ENCODE results near the gene NRAS.

The NRAS gene

GRCh38 chr1:114725230-114725629 lies 8.7 kb upstream of the NRAS start:
- no peak for DNase-seq

DNA sequence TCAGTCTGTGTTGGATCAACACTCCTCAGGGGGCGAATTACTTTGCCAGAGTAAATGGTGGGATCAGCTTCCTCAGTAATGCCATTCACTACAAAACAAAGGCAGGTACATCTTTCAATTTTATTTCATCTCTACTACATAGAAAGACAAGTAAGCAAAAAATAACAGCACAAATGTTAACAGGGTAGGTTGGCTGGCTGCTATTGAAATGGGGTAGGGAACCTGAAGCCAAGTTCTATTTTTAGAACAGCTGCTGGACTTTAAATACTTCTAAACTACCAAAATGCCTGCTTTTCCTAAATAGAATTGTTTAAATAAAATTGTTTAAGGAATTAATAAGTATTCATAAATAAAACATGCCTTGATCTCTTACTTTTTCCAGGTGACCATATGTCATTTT lies 7.3 kb upstream of the NRAS start:
- DNase-seq, result no peak

GRCh38 chr1:114723457-114723856 lies 6.9 kb upstream of the NRAS start:
- DNase-seq, result no peak

DNA sequence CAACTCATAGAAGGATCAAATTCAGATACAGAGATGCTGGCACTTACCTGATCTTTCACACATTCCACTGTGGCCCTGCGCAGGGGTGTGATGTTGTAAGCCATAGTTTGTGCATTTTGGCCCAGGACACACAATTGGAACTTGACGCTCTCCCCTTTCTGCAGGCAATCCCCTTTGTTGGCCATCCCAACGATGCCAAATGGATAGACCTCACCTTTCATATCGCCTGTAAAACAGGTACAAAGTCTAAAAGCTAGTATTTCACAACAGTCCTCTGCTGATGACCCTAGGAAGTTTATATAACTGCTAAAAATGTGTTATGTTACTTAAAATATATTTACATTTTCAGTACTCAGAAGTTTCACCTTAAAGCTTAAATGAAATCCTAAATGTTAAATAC lies 3.9 kb upstream of the NRAS start:
- DNase-seq, result no peak

DNA sequence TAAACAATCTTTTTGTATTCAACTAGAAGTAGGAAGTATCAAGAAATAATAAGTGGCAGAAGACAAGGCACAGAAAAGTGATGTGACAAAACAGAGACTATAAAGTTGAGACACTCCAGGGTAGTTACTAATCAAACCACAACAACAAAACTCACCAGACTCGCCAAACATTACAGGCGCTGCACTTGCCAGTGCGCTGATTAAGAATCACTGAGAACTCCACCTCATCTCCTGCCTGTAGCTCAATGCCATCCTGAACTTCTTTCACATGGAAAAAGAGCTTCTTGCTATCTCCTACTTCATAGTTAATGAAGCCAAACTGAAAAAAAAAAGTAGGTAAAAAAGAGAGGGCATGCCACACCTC lies 2.8 kb upstream of the NRAS start:
- DNase-seq, result no peak

- DNase-seq, result no peak
These were observed 2.3 kb upstream of the NRAS start for GRCh38 chr1:114718661-114719423.

- no peak for DNase-seq
These were observed 643 bp downstream of the NRAS start for GRCh38 chr1:114715952-114716303.

GRCh38 chr1:114712977-114713376 lies 3.6 kb downstream of the NRAS start:
- DNase-seq, result no peak

DNA sequence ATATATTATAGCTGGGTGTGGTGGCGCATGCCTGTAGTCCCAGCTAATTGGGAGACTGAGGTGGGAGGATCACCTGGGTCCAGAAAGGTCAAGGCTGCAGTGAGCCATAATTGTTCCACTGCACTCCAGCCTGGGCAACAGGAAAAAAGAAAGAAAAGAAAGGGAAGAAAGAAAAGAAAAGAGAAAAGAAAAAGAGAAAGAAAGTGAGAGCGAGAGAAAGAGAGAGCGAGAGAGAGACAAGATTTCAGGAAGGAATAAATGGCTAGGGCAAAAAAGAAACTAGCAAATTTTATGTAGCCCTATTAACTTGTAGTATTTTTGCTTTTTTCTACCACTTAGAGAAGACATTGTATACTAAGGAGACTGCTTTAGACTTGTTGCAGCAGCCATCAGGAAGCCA lies 6.2 kb downstream of the NRAS start:
- DNase-seq, result no peak

DNA sequence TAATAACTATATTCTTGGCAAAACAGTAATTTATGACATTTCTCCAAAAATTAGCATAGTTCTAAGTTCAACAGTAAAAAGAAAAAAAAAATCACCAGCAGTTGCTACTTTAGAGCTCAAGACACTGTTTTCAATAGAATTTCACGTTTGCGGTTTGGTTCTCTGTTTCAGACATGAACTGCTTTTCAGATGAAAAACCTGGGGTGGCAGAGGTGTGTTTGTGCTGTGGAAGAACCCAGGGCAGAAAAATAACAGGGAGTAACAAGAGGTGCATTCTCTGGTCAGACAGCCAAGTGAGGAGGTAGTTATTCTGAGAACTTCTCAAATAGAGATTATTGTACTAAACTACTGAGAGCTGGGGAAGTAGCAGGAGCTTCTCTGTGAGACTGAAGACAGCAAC lies 9.0 kb downstream of the NRAS start:
- DNase-seq, result no peak

DNA sequence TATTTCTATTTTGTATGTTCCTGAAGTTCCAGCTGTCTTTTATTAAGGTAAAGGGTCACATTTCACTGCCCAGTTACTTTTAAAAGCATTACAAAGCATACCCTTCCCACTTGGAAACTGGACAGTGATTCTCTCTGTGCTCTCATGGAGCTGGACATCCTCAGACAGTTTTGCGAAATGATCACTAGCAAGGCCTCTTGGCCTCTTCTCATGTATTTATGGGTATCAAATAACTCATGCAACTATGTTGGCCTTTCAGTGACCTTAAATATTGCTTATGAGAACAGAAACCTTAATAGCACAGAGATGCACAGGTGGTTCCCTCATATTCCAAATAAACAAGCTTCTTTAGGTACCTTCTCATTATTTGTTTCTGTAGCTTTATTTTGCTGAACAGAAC lies 13.3 kb downstream of the NRAS start:
- DNase-seq, result no peak

DNA sequence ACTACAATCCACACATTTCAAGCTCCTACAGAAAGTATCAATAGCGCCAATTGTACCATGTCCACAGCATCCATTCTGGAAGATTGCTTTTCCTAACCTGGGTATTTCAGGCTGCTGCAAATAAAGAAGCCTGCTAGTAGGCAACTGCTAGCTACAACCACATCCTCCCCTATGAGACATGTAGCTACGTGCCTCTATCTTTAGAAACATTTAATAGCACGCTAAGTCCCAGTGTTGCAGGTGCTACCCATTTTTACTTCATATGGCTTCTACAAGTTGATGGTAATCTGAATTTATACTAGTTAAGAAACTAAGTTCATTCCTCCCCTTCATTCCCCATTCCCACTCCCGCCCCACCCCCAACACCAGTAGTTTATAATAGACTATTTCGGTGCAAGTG lies 13.8 kb downstream of the NRAS start:
- no peak for DNase-seq

- no peak for DNase-seq
These were observed 14.6 kb downstream of the NRAS start for GRCh38 chr1:114701931-114702330.

DNA sequence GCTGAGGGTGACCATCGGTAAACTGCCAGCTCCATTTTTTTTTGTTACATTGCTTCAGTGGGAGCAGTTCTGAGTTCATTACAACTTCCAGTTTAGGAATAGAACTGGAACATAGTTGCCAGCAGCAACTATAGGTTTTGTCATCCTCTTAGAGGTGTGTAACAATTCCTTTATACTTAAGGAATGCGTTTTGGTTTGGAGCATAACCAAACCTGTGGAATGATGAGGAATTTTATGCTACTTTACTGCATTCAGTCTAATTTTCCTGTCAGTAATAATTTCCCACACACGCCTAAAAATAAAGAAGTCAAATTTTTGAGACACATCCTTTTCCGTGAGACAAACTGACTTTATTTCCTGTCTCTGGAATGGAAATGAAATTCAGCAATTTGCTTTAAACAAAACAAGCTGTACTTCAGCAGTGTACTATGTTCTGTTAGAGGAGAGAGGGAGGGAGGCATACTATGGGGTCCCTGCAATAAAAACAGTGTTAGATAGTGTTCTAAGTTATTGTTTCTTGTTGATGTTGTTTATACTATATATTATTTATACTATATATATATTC lies 16.5 kb downstream of the NRAS start:
- no peak for DNase-seq

- DNase-seq, result no peak
These were observed 19.8 kb downstream of the NRAS start for GRCh38 chr1:114696810-114697209.

- DNase-seq, result no peak
These were observed 21.0 kb downstream of the NRAS start, which contains the start of gene AMPD1 for GRCh38 chr1:114695430-114696058. Gene AMPD1 (minus strand): TSS chr1:114695546. CDS start chr1:114695471, 75 bp downstream.

DNA sequence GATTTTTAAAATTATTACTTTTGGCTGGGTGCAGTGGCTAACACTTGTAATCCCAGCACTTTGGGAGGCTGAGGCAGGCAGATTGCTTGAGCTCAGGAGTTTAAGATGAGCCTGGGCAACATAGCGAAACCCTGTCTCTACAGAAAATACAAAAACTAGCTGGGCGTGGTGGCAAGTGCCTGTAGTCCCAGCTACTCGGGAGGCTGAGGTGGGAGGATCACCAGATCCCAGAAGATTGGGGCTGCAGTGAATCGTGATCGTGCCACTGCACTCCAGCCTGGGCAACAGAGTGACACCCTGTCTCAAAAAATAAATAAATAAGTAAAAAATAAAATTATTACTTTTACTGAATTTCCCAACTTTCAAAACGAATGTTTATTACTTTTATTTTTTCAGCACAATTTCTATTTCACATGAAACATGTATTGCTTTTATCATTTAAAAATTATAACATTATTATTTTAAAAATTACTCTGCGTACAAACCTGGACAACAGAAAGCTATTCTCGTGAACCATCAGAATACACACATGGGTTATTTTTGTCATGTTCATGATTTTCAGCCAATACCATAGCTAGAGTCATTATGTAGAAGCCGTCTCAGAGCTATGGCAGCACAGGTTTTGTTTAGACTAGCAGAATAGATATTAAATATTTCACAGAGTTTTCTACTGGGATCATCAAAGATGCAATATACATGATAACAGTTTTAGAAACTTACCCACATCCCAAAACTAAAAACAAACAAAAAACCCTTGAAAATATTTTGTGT lies 21.8 kb downstream of the NRAS start:
- DNase-seq, result no peak

DNA sequence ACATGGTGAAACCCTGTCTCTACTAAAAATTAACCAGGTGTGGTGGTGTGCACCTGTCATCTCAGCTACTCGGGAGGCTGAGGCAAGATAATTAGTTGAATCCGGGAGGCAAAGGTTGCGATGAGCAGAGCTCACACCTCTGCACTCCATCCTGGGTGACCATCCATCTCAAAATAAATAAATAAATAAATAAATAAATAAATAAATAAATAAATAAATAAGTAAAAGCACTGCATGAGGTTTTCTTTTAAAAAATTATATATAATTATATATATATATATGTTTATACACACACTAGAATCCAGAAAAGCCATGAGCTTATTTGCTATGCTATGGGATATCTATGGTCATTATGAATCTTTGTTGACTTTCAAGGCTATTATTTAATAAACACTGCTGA lies 23.6 kb downstream of the NRAS start:
- no peak for DNase-seq

DNA sequence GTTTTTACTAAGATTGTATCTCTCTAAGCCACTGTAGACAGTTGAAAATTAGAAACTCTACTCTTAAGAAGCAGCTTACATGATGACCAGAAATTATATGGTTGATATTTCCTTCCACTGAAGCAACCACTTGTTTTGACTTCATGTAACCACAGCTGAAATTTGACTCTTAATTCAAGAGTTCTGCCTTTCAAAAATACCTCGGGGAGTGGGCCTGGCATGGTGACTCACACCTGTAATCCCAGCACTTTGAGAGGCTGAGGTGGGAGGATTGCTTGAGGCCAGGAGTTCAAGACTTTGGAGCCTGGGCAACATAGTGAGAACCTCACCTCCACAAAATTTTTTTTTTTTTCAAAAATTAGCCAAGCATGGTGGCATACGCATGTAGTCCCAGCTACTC lies 25.5 kb downstream of the NRAS start:
- no peak for DNase-seq

- DNase-seq, result no peak
These were observed 26.4 kb downstream of the NRAS start for GRCh38 chr1:114690148-114690547.

- no peak for DNase-seq
These were observed 28.0 kb downstream of the NRAS start for GRCh38 chr1:114688526-114688925.

GRCh38 chr1:114685851-114686250 lies 30.7 kb downstream of the NRAS start:
- no peak for DNase-seq

DNA sequence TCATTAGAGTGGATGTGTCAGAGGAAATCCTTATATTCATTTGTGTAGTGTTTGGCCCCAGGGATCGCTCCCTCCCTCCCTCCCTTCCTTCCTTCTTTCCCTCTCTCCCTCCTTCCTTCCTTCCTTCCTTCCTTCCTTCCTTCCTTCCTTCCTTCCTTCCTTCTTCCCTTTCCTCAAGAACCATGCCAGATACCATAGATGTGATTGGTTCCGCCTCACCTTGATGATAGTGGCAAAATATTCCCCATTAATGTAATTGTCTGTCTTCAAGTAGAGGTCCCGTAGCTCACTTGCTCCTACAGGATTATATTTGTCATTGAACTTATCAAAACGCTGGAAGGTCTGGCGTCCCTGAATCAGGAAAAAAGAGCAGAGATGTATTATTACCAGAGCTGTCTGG lies 38.9 kb downstream of the NRAS start:
- no peak for DNase-seq

DNA sequence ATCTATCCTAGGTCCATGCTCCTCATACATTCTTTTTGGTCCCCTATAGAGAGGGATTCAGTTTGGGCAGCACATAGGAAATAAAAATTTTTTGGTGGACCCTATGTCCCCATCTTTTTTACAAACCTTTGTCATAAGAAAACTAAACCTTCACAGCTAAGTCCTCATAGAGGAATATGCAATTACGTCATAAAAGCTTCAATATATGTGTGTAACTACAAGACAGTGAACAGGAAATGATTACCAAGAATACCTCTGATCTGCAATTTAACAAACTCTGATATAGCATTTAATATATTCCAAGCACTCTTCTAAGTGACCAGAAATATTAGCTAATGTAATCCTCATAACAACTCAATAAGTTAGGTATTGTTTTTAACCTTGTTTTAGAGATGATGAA lies 40.5 kb downstream of the NRAS start:
- DNase-seq, result no peak

All from CD4-positive, alpha-beta T cell treated with Interleukin-15 for 1 hour (primary cell).